ENCODE measurements around the gene MAP4K1.
A peak's percentile ranks its signal among the peaks of the same experiment; 100 is the strongest.

The MAP4K1 gene

GRCh38 chr19:38617764-38618589 lies at the start of gene MAP4K1:
TSS of gene MAP4K1 (minus strand) at chr19:38617953. CDS start at chr19:38617895, 58 bp downstream.
- DNase-seq = peak; percentile 80 to 82

DNA sequence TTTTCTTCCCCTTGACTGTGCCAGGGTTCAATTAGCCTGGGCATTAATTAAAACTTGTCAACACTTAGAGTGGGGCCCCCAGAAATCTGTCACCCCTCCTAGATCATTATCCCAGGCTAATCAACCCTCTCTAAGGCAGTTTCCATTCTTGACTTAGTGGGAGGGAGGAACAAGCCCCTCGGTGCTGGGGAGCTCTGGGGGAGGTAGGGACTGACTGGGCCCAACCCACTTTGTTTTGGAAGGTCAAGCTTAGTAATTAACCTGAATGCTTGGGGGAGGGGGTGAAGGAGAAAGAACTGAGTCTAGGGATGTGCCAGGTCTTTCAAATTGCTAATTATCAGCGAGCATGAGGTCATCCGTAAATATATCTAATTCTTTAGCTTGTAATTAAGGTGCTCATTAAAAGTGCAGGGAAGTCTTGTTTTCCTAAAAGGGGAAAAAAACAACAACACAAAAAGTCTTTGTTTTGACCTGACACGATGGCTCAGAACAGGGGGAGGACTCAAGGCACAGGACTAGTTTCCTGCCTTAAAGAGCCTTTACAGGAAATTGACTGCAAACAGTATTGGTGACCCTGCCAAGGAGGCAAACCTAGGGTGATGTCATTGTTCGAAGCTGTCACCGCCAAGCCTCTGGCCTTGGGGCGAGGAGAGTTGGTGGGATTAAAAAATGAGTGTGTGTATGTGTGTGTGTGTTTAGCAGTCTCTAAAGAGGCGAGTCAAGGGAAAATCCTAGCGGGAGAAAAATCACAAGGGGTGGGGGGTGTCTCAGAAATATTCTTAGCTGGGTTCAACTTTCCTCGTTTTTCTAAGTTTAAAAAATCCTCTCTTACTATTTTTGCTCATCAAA lies 49.1 kb upstream of the MAP4K1 start:
- peak; percentile 39 for DNase-seq

DNA sequence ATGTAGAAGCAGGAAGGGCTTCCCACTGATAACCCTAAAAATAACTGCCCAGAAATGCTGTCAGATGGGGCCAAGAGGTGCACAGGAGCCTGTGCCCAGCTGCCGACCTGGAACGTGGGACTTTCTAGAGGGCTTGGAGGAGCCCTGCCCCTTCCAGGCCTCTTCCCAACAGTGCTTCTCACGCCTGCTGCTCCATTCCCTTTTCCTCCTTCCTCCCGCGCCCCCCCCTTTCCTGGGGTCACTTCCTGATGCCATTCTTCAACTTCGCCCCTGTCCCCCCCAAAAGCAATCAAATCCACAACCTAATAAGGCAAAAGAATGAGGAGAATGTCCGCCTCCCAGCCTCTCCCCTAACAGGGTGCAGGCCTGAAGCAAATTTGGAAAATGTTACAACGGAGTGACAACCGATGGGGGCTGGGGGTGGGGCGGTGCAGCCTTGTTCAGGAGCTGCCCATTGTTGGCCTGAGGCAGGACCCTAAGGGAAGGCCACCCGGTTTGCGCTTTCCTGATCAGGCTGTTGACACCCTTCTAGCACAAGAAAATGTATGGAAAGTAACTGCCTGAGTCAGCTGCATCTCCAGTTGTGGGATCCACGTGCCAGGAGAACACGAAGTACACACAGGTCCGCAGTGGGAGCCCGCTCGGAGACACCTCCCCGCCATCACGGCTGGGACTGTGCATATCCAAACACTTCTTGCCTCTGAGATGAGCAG lies 48.4 kb upstream of the MAP4K1 start:
- no peak for DNase-seq

DNA sequence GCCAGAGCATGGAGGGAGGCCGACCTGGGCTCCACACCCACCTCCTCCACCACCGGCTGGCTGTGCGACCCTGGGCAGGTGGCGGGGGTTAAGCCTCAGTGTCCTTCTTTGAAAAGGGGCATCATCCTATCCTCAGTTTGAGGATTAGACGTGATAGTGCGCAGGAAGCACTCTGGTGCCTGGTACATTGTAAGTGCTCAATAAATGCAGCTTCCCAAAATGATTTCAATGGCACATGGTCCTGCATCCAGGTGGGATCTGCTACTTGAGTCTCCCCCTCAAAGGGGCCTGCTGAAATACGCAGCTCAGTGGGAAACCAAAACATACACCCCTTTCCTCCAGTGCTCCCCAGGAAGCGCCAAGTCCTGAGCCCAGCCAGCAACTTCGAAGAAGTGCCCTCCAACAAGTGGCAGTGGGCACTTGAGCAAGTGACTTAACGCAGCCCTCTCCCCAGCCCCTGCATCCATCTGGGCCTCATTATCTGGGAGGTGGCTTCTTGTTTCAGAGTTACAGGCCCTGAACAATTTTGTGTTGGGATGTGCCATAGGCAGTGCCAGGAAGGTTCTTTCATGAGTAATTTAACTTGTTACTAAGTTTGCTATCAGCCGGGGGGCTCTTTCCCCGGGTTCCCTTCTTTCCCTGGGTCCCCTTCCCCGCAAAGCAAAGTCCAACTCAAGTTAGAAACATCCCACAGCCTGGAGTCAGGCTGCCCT lies 47.6 kb upstream of the MAP4K1 start:
- DNase-seq = no peak

- no peak for DNase-seq
These were observed 46.9 kb upstream of the MAP4K1 start for GRCh38 chr19:38664503-38665211.

- DNase-seq = no peak
These were observed 46.3 kb upstream of the MAP4K1 start for GRCh38 chr19:38663957-38664502.

DNA sequence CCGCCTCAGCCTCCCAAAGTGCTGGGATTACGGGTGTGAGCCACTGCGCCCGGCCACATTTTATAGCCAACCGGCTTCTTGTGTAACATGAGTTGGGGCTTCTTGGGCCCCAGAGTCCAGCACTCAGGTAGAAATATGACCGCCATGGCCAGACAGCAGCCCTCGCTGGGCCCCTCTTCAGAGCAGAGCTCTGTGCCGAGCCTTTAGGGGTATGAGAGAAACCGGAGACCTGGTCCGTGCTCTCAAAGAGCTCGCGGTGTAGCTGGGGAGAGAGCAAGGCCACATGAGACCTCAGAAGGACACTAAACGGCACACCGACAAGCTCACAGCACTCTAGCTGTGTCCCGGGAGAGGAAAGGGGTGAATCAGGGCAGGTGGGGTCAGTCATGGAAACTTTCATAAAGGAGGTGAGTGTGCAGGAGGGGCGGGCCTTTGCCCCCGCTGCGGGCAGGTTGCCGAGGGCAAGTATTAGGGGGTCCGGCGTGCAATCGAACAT lies 45.5 kb upstream of the MAP4K1 start:
- no peak for DNase-seq

- DNase-seq = no peak
These were observed 44.9 kb upstream of the MAP4K1 start for GRCh38 chr19:38662537-38663155.

DNA sequence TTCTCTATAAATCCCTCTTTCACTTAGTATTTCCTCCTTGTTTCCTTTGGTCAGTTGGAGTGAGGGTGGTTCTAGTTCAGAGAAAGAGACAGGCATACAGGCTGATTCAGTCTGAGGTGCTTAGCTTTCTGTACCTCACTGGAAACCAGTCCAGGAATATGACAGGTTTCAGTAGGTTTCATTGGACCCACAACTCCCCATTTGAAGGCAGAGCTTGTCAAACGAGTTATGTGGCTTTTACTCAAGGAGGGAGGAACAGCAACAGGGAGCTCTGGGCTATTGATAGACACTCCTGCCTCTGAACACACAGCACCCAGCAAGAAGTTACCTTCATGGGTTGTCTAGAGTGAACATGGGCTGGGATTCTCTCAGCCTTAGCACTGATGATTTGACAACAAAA lies 44.2 kb upstream of the MAP4K1 start:
- DNase-seq = no peak

DNA sequence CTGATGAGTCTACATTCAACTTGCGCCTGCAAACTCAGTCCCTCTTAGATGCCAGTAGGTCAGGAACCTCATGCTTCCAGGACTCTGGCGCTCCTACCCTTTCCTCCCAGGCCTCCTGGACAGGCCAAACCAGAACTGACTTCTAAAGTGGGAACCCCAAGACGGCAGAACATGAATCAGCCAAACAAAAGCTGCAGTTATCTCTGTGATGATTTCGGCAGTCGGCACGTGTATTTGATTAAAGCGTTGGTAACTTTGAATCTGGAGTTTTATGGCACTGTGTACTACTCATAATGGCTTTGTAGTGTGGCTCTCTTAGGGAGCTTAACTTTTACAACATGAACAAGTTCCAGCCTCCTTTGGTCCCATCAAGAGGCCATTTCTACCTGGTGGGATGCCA lies 43.4 kb upstream of the MAP4K1 start:
- no peak for DNase-seq

DNA sequence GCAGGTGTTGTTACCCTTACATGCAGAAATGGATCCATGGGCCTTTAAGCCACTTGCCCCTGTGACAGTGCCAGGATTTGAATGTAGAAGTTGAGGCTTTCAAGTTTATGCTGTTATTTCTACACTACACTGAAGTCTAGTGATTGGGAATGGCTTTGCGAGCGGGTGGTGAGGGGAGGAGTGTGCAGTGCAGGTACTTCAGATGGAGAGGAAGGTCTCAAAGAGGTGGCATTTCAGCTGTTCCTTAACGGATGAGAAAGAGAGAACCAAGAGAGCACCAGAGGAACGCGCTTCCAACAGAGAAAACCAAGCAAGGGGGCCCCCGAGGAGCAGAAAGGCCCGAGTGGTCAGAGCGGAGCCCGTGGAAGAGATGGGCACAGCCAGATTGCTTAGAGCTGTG lies 43.0 kb upstream of the MAP4K1 start:
- DNase-seq = no peak

DNA sequence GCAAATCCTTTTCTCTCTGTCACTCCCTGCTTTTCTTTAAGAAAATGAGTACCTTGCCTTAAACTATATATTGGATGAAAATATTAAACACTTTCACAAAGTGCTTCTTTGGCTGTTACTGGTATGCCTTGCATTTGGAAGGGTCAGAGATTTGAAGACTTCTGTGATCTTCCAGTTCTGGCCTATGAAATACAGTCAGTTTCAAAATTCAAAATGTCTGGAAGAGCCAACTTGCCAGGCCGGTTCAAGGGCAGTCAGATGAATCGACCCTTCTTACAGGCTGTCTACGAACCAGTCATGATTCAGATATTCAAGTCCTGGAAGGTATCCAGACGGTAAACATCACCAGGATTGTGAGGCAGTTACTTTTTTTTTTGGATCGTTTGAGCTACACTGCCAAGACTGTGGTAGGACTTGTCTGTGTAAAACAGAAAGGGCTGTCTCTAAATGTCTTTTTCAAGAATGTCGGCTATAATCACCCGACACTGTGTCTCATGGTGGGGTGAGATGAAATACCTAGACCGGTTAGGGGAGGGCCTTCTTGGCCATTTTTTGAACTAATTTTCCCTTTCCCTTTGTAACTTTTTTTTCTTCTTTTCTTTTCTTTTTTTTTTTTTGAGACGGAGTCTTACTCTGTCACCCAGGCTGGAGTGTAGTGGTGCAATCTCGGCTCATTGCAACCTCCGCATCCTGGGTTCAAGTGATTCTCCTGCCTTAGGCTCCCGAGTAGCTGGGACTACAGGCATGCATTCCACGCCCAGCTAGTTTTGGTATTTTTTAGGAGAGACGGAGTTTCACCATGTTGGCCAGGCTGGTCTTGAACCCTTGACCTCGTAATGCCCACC lies 40.9 kb upstream of the MAP4K1 start:
- no peak for DNase-seq

DNA sequence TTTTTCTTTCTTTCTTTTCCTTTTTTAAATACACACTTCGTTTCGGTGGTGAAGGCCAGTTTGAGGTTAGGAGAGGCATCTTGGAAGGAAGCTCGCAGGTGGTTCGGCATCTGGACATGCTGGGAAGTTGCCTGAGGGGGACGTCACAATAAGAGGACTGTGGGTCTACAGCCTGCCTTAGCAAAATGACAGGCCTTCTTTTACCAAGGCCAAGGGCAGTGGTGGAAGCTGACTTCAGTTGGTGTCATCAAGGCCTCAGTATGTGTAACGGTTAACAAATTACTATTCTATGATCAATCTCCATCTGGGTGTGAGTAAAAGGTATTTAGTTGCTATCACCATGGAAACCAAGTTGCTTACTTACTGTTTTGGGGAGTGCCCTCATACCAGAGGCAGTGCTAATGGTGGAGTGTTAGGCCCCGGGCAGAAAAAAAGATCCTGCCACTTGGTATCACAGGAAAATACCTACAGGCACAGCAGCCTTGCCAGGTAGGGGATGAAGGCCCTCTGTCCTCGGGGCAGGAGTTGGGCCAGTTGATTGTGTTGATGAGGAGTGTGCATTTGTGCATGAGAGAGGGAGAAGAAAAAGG lies 40.0 kb upstream of the MAP4K1 start:
- peak; percentile 39 to 46 for DNase-seq

- DNase-seq = peak; percentile 39 to 45
These were observed 38.6 kb upstream of the MAP4K1 start for GRCh38 chr19:38656171-38656981.

GRCh38 chr19:38655148-38655824 lies 37.5 kb upstream of the MAP4K1 start:
- peak; percentile 60 to 71 for DNase-seq

GRCh38 chr19:38654628-38655055 lies 36.9 kb upstream of the MAP4K1 start:
- no peak for DNase-seq

- no peak for DNase-seq
These were observed 35.3 kb upstream of the MAP4K1 start for GRCh38 chr19:38653028-38653571.

Data from activated T-cell treated with anti-CD3 and anti-CD28 coated beads, Interleukin-2, amount 50 U/mL, for 48 hours (primary cell).